ENCODE data around the gene STOML3.

STOML3 gene

DNA sequence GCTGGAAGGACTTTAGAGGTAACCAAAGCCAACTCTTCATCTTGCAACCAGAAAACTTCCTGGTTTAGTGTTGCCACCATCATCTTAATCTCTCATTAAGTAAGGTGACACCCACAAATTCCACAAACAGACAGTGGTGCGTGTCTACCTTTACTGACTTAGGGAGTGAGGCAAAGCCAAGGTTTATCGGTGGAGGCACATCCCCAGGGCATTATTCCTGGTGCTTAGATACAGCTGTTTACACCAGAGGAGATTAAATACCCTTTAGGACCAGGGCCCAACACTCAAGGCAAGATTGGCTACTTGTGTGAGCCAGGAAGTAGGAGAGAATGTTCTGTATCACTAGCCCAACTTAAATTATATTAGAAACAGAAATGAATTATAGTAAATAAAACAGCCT lies 9.5 kb downstream of the STOML3 start:
- no peak for DNase-seq (ENCODE audit: low read depth)

- no peak for DNase-seq (ENCODE audit: low read depth)
These were observed 9.9 kb downstream of the STOML3 start for GRCh38 chr13:38980750-38981078.

GRCh38 chr13:38979891-38980749 lies 10.5 kb downstream of the STOML3 start:
- DNase-seq (ENCODE audit: low read depth): no peak

DNA sequence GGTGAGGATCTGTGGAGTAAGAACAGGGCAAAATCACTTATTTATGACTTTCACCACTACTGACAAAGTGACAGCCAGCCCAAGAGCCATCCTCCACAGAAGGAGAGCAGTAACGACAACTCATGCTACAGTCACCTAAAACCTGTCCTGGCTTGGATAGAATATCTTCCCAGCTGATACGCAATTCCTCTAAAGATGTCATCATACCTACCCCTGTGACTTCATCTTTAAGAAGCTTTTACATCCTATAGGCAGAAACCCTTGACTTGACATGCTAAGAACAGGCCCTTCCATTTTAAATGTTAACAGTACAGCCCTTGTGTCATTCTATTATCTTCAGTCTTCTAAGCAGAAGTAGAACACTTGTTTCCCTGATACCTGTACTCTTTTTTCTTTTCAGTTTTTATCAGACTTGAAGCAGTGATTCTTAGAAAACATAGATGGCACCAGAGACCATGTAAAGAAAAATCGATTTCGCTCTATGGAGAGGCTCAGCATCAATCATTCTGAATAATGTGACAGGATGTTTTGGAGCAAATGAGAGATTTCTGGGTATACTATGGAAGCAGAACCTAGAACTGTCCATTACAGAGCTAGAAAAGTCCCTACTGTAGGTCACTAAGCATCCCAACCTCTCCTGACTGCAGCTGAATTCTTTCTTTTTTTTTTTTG lies 20.1 kb downstream of the STOML3 start:
- DNase-seq (ENCODE audit: low read depth): no peak

GRCh38 chr13:38969187-38969586 lies 21.4 kb downstream of the STOML3 start:
- no peak for DNase-seq (ENCODE audit: low read depth)

DNA sequence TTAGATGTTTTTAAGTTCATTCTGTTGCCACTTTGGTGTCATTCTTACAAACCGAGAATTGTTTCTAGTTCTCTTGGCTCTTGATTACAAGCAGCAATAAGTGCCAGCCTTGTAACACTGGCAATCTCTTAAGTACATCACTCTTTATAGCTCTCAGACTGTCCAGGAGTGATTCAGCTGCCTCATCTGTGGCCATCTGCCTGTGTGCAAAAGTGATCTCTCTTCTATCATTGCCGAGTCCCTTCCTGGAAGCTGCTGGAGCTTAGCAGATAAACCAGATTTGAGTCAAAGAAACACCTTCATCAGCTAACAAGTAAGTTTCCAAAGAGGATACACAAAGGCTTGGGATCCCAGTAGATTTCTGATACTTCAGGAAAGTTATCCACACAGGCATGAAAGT lies 23.2 kb downstream of the STOML3 start:
- DNase-seq (ENCODE audit: low read depth): no peak

GRCh38 chr13:38965281-38965680 lies 25.4 kb downstream of the STOML3 start:
- no peak for DNase-seq (ENCODE audit: low read depth)

DNA sequence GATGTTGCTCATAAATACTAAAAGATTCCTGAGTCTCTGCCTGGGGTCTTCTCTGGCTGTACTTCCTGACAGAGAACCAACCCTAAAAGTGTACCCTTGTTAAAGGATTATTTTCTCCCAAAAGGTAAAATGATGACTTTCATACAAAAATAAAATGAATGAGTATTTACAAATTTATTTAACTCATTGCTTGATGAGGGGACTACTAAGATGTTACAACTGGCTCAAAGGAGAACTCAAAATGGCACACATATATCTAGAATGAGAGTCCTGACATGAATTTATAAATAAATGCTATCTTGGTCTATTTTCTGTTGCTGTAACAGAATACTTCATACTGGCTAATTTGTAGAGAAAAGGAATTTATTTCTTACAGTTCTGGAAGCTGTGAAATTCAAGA lies 30.5 kb downstream of the STOML3 start:
- no peak for DNase-seq (ENCODE audit: low read depth)

- no peak for DNase-seq (ENCODE audit: low read depth)
These were observed 32.6 kb downstream of the STOML3 start for GRCh38 chr13:38957794-38958592.

- no peak for DNase-seq (ENCODE audit: low read depth)
These were observed 35.8 kb downstream of the STOML3 start for GRCh38 chr13:38954844-38955243.

DNA sequence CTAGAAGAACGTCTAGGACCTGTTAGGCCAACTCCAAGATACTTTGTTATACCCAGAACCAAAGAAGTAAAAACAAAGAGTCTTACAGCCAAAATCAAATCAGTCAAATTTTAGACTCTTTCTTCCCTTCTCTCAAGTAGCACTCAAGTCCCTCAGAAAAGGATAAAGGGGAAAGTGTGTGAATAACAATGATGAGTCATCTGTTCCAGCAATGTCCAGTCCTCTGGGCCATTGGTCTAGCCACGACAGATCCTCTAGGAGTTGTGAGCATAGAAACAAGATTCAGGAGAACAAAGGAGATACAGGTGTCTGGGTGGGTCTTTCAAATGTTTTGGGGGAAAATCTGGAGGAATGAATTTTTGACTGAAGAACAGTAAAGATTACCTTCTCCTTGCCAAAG lies 36.3 kb downstream of the STOML3 start:
- DNase-seq (ENCODE audit: low read depth): no peak

- no peak for DNase-seq (ENCODE audit: low read depth)
These were observed 37.8 kb downstream of the STOML3 start for GRCh38 chr13:38952827-38953226.

DNA sequence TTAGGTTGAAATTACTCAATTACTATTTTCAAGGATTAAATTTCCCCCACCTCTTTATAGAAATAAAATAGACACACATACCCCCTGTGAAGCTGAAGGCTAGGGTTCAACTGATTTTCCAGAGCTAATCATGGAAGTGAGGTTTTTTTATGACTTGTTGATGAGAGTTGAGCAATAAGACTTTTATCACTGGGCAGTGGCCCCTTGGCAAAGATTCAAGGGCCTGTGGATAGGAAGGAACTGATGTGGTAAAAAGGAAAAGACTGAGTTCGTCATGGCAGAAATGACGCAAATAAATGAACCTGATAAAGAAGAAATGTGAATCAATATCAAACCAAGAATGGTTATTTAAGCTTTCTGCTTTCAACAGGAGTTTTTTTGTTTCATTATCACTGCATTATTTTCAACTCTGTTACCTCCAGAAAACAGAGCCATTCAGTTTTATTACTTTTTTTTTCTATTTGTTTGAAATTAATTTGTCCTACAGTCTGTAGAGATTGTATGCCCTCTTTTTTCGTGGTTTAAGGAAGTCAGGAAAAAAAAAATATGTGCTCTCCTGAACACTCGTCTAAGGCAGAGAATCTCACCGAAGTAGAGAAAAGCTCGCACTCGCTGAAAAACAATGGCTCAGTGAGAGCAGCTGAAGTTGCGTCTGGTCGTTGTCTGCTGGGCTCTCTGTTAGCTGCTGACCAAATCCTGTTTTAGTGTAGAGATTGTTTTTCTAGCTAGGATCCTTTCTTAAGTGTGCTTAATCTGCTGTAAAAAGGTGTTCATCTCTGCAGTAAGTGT lies 38.9 kb downstream of the STOML3 start:
- DNase-seq (ENCODE audit: low read depth): no peak

GRCh38 chr13:38950987-38951386 lies 39.6 kb downstream of the STOML3 start:
- no peak for DNase-seq (ENCODE audit: low read depth)

GRCh38 chr13:38947054-38947453 lies 43.6 kb downstream of the STOML3 start:
- DNase-seq (ENCODE audit: low read depth): no peak

- no peak for DNase-seq (ENCODE audit: low read depth)
These were observed 46.4 kb downstream of the STOML3 start for GRCh38 chr13:38944219-38944618.

DNA sequence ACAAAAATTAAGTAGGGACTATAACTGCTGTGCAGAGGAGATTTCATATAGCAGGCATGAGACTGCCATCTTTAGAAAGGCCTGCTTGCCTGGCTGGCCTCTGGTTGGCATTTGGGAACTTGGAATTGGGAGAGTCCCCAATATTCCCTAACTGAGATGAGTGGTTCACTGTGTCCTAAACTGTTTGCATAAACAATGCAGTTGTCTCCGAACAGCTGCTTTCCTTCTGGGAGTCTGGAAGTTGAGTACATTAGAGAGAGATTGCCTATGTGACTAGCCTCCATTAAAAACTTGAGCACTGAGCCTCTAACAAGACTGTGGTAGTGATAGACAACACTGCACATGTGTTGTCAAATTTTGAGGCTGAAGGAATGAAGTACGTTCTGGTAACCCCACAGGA lies 47.4 kb downstream of the STOML3 start:
- DNase-seq (ENCODE audit: low read depth): no peak

DNA sequence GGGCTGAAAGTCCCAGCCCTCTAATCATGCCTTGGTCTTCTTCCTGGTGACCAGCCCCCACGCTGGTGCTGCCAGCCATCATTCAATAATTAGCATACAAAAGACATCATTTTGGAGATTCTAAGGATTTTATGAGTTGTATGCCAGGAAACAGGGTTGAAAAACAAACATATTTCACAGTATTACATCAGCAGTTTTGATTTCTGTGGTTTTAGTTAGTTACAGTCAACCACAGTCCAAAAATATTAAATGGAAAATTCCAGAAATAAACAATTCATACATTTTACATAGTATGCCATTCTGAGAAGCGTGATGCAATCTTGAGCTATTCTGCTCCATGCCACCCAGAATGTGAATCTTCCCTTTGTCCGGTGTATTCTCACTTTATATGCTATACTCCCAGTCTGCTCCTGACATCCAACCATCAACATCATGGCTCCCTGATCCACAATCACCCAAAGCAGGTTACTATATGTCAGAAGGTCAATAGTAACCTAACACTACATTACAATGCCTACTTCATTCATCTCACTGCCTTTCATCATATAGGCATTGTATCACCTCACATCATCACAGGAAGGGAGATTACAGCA lies 49.2 kb downstream of the STOML3 start:
- no peak for DNase-seq (ENCODE audit: low read depth)

- DNase-seq (ENCODE audit: low read depth): no peak
These were observed 56.8 kb downstream of the STOML3 start for GRCh38 chr13:38933786-38934185.

DNA sequence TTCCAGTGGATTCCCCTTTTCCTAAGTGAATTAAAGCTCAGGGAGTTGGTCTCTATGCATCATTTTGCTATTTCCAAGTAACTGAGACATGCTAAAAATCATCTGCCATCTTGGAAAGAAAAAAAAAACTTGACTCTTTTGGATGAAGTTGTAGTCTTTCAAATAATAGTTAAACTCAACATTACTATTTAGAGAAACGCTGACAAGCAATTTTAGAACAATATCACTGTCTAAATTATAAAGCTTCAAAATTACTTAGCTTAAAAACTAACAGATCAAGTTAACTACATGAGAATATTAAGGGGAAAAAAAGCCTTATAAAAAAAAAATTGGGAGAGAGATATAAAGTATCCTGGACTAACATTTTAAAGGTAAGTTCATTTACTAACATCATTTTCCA lies 68.5 kb downstream of the STOML3 start:
- DNase-seq (ENCODE audit: low read depth): no peak

GRCh38 chr13:38921081-38921480 lies 69.5 kb downstream of the STOML3 start:
- no peak for DNase-seq (ENCODE audit: low read depth)

Measured in activated T-helper 1 cell treated with Interleukin-2 at 50 U/mL for 16 hours (primary cell).